HG03280 (cell line): ENCODE results near the gene RAB27B.
"Not testable (repeated sequence)": the region's sequence is repeated elsewhere in the genome, so short reads cannot be mapped to it uniquely, and the experiment has no call there.

ENCODE experiments used
- ATAC-seq: cut with Tn5 transposase; IDR thresholded peaks from one replicate; pipeline ENCODE4 v1.9.1; 2021; ENCODE audit warnings: mild to moderate bottlenecking, moderate library complexity; ENCODE audit not compliant: unreplicated experiment

The RAB27B gene

GRCh38 chr18:54828281-54828881 is at the start of gene RAB27B:
RAB27B (plus strand) TSS chr18:54828477; CDS start chr18:54877586, 49,109 bp downstream.
- ATAC-seq, result no peak

GRCh38 chr18:54780285-54780861 is 47.9 kb upstream of the RAB27B start:
- no peak for ATAC-seq

- ATAC-seq, result no peak
These were observed 47.3 kb upstream of the RAB27B start for GRCh38 chr18:54780970-54781369.

GRCh38 chr18:54783139-54783538 is 45.1 kb upstream of the RAB27B start:
- ATAC-seq, result no peak

GRCh38 chr18:54786206-54786605 is 42.1 kb upstream of the RAB27B start:
- ATAC-seq, result no peak

GRCh38 chr18:54787121-54787520 is 41.2 kb upstream of the RAB27B start:
- no peak for ATAC-seq

- no peak for ATAC-seq
These were observed 40.7 kb upstream of the RAB27B start for GRCh38 chr18:54787616-54788015.

GRCh38 chr18:54790109-54790508 is 38.2 kb upstream of the RAB27B start:
- no peak for ATAC-seq

GRCh38 chr18:54791657-54792056 is 36.6 kb upstream of the RAB27B start:
- no peak for ATAC-seq

GRCh38 chr18:54792079-54792478 is 36.2 kb upstream of the RAB27B start:
- ATAC-seq, result no peak

- ATAC-seq, result no peak
These were observed 33.5 kb upstream of the RAB27B start for GRCh38 chr18:54794823-54795222.

GRCh38 chr18:54798186-54798585 is 30.1 kb upstream of the RAB27B start:
- ATAC-seq, result no peak

GRCh38 chr18:54801374-54801773 is 26.9 kb upstream of the RAB27B start:
- ATAC-seq, result no peak

GRCh38 chr18:54802178-54802577 is 26.1 kb upstream of the RAB27B start:
- no peak for ATAC-seq

- ATAC-seq, result no peak
These were observed 25.4 kb upstream of the RAB27B start for GRCh38 chr18:54802686-54803395.

- ATAC-seq, result no peak
These were observed 22.5 kb upstream of the RAB27B start for GRCh38 chr18:54805571-54806334.

GRCh38 chr18:54806526-54806925 is 21.8 kb upstream of the RAB27B start:
- no peak for ATAC-seq

GRCh38 chr18:54807303-54807702 is 21.0 kb upstream of the RAB27B start:
- no peak for ATAC-seq

- ATAC-seq, result not testable (repeated sequence)
These were observed 17.6 kb upstream of the RAB27B start for GRCh38 chr18:54810662-54811061.

GRCh38 chr18:54812885-54813284 is 15.4 kb upstream of the RAB27B start:
- no peak for ATAC-seq

GRCh38 chr18:54813305-54813704 is 15.0 kb upstream of the RAB27B start:
- no peak for ATAC-seq
